ENCODE measurements around the gene KCNQ2.

Gene KCNQ2

DNA sequence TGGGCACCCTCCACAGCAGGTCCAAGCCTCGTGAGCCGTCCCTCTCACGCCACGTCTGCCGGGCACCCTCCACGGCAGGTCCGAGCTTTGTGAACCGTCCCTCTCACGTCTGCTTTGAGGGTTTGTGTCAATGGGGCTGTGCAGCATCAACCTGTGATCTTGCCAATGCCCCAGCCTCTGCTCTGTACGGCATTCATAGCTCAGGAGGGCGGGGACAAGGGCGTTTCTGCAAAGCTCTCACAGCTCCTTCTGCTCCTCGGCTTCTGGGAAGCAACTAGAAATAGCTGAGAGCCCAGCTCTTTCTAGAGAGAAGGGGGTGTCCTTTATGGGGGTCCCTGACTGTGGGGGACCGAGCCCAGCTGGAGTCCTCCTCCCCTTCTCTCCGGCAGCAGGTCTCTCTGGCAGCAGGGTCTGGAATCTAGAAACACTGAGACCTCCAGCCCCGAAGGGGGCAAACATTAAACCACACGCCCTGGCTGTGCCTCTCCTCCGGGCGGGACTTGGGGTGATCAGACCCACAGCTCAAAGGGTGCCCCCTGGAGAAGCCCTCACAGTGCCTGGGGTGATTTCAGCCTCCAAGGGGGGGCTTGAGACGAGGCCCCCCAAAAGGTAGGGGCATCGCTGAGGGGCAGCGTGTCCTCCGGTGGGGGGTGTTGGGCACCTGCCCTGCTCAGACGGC lies 70.1 kb downstream of the KCNQ2 start:
- no peak for DNase-seq

DNA sequence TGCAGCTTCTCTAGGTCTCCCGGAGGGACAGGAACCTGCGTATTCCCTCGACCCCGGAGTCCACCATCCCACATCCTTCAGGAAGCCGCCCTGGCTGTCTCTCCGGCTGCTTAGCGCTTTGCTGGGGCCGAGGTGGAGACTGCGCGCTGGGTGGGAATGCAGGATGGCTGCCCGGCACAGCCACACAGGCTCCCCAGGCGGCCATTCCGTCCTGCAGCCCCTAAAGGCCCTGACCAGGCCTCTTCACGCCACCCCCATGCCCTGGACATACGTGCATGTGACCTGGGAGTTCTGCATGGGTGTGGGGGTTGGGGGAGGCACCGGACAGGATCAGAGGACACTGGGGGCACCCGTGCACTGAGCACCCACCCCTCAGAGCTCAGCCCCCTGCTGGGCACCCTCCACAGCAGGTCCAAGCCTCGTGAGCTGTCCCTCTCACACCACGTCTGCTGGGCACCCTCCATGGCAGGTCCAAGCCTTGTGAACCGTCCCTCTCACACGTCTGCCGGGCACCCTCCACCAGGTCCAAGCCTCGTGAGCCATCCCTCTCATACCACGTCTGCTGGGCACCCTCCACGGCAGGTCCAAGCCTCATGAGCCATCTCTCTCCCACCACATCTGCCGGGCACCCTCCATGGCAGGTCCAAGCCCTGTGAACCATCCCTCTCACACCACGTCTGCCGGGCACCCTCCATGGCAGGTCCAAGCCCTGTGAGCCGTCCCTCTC lies 70.9 kb downstream of the KCNQ2 start:
- no peak for DNase-seq

DNA sequence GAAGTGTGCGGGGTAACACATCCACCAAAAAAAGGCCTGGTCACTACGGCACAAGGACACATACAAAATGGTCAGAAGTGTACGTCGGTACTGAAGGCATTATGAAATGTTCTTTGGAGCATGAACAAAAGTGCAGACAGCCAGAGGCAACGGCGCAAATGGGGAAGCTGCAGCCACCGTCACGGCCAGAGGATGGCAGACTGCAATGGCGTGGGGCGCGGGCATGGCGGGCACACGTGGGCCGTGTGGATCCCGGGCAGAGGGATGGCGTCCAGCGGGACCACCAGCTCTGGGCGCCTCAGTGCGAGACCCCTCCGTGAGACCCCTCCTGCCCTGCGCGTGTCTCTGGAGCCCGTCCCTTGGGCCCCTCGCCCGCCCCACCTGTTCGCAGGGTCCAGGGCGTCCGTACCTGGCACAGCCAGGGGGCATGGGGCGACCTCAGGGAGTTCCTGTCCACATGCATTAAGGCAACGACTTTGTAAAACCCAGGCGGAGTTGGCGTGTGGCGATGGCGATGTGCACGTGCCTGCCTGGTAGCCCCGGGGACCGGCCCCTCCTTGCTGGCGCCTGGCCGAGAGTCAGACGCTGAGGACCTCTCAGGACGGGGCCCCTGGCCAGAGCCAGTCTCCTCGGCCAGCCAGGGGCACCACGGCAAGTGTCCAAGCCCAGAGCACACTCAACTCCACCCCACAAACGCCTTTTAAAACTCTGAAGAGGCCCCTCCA lies 71.8 kb downstream of the KCNQ2 start:
- DNase-seq: no peak

DNA sequence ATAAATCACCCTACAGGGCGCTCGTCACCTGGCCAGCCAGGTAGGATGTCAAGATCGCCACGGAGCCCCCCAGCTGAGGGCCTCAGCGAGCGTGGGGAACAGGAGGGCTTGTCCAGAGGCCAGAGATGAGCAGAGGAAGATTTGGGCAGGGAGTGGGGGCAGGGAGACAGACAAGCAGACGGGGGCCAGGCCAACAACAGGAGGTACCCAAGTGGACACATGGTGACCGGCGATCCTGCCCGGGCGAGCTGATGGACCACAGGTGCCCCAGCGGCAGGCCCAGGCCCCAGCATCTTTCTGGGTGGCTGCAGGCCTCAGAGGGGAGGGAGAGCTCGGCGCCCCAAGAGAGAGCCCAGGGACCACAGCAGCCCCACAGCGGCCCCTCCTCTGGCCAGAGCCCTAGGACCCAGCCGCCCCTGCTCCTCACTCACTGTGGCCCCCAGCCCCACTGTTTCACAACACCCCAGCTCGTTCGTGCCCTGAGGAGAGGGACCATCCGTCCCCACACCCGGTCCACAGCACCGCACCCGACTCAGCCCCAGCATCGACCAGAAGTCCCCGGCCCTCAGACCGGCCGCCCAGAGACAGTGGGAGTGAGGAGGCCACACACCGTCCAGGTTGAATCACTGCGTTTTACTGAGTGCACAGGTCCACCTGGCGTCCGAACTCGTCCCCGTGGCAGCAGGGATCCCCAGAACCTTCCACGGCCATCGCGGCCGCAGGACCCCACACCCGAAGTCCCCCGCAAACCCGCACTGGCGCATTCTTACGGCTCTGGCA lies 72.7 kb downstream of the KCNQ2 start:
- no peak for DNase-seq

DNA sequence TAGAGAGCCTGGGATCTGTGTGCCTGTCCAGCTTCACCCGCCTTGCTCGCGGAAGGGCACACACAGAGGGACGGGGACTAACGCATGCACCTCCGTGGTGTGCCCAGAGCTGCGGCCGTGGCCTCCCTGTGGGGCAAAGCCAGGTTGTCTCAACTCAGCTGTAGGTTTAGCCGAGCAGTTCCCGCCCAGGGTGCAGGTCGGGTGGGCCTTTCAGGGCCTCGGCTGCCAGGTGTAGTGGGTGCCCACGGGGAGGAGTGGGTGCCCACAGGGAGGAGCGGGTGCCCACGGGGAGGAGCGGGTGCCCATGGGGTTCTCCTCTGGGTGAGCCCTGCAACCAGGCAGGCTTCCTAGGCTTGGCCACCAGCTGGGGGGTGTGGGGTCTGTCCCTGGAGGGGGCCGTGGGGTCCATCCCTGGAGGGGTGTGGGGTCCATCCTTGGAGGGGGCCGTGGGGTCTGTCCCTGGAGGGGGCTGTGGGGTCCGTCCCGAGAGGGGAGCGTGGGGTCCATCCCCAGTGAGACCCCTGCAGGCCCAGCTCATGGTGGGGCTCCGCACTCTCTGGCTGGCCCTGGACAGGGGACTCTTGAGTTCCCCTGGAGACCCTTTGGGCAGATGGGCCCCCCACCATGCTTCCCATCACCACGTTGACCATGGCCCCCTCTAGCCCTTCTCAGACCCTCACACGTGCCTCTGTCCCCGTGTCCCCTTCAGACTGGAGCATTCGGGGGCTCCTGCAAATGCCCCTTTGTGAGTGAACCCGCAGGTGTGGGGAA lies 73.5 kb downstream of the KCNQ2 start:
- no peak for DNase-seq

DNA sequence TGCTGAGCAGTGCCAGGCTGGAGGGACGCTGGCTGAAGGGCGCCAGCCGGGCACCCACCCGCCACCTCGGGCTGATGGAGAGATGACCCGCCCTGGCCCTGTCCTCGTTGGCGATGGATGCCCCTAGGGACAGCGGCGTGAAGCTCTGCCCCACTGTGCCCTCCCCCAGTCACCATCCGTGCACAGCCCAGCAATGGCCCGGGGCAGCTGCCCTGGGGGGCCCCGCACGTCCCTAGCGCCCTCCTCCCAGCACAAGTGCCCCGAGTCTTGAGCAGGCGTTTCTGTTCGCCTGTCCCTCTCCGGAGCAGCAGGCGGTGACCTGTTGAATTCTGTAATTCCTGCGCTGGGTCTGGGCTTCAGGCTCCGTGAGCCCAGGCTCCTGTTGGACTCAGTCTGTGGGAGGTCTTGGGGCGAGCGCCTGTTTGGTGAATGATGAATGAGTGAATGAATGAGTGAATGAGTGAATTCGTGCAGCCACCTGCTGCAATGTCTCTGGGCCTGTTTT lies 74.5 kb downstream of the KCNQ2 start:
- DNase-seq: no peak

DNA sequence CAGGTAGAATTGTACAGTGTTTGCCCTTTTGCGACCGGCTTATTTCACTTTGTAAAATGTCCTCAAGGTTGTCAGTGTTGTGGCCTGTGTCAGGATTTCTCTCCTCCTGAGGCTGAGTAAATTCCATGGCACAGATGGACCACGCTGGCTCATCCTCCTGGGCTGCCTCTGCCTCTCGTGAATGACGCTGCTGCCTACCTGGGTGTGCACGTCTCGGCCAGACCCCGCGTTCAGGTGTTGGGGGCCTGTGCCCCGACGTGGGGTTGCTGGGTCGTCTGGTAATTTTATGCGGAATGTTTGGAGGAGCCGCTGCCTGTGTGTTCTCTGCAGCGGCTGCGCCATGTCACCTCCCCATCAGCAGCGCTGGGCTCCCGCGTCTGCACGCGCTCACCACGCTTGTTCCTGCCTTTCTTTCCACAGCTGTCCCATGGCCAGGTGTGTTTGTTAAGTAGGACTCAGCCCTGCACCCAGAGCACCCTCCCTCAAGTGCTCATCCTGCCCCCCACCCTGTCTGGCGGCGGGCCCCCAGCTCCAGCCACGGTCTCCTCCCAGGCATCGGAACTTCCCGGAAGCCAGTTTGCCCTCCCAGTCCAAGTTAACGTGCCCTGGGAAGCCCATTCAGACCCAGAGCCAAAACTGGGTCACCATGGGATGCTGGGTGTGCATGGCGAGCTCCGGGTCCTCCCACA lies 75.2 kb downstream of the KCNQ2 start:
- DNase-seq: no peak

DNA sequence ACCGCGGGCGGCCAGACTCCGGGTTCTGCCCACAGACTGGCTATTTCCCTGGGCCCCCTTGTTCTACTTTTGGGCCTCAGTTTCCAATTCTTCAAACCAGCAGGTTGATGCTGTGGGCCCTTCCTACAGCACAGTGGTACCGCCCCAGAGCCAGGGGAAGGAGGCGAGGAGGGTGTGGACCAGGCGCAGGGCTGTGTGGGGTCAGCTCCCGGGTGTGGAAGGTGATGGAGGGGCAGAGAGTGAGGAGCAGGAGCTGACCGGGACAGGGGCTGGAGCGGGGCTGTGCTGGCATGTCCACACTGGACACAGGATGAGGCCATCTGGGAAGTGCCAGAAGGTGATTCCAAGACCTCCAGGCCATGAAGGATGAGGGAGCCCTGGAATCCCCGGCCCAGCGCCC lies 76.2 kb downstream of the KCNQ2 start:
- no peak for DNase-seq

DNA sequence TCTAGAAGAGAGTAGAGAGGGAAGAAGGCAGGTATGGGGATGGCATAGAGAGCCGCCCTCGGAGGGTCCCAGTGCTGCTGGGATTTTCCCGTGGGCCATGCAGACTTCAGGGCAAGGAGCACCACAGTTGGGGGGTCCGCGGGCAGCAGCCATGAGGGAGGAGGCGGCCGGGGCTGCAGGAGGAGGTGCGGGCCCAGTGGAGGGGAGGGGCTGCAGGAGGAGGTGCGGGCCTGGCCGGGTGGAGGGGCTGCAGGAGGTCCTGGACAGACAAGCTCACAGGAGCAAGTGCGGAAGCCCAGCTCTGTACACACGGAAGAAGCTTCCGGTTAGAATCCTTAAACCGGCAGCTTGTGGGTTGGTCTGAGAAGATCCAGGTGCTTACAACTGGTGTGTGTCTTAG lies 76.7 kb downstream of the KCNQ2 start:
- DNase-seq: no peak

DNA sequence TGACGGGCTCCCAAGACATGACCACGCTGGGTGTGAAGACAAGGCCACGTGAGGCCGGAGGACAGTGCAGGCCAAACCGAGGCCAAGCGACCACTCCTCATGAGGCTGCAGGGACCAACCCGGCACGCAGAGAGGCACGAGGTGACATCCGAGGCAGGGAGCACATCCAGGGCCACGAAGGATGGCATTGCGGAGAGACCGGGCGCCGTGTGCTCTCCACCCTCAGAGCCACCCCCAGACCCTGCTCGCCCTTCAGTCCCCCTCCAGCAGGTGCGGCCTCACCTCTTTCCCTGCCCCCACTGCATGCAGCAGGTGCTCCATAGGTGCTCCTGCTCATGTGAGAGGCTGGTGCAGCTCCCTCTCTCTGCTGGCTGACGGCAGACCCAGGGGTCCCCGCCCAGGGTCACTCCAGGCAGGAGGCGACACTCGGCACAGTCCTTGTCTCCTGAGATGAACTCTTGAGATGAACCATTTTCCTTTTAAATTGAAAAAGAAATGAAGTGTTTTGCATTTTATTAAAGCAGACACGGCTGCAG lies 77.5 kb downstream of the KCNQ2 start:
- no peak for DNase-seq

DNA sequence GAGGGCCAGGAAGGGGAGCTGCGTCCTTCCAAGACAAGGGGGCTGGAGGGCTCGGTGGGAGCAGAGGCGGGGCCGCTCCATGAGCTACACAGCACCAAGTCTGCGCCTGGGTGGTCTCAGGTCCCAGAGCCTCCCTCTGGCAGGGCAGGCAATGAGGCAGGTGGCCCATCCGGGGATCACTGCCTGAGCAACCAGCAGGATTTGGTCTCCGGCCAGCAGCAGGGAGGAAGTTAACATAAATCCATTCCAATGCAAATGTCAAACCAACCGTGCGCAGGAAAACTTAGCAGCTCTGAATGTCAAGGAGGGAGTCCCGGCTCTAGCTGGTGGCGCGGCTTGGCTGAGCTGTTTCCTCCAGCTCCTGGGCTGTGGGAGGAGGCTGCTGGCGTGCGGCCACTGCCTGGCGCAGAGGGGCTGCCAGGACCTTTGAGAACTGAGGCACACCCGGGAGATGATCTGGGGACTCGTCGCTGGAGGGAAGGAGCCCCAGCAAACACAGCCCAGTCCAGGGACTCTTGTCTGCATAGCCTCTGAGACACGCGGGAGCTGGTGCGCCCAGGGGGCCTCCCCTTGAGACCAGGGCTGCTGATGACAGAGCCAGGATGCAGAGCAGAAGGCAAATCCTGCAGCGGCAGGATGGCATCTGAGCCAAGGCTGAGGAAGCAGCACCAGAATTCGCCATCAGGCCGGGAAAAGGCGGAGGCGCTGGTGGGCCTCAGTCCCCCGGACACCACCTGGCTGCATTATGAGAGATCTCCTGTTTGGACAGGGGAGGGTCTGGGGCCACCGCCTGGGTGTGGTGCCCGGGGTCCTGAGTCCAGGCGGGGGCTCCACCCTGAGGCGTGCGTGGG lies 78.2 kb downstream of the KCNQ2 start:
- no peak for DNase-seq

DNA sequence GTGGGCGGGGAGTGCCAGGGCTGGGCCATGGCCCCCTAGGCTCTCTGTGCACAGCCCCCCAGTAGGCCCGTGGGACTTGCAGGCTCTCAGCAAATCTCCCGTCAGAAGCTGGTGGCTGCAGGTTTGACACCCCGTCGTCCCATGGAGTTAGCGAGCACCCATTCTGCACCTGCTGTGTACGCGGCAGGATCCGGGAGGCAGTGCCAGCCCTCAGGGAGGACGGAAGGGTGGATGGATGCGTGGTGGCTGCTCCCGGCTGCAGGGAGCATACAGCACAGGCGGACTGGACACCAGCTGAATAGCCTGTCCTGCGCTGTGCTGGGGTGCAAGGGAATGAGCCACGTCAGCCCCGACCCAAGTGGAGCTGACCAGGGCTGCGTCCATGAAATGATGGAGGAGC lies 78.9 kb downstream of the KCNQ2 start:
- DNase-seq: no peak

DNA sequence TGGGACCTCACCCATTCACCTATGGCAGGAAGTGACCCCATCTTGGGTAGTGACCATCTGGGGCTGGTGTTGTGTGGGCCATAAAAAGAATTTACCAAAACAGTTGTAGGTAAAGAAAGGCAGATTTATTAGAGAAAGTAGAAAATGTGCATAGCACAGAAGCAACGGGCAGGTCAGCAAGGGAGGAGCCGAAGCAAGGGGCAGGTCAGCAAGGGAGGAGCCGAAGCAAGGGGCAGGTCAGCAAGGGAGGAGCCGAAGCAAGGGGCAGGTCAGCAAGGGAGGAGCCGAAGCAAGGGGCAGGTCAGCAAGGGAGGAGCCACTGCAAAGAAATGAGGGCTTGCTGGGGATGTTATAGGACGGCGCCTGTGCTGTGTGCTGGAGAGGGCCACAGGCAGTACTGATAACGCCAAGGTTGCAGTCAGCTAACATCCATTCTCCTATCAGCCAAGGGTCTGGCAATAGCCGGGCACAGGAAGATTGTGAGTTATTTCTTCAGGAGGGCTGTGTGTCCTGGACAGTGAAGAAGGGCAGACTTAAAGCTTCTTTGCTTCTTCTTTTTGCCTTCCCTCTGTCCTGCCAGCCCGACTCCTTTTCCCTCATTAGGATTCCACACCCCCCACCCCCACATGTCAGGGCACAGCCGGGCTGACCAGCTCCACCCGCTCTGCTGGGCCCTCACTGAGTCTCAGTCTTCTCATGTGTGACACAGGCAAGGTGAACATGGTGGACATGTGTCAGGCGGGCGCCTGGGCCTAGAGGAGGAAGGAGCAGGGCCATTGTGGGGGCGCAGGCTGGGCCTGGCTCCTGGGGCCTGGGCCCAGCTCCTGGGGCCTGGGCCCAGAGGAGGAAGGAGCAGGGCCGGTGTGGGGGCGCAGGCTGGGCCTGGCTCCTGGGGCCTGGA lies 79.7 kb downstream of the KCNQ2 start:
- no peak for DNase-seq

DNA sequence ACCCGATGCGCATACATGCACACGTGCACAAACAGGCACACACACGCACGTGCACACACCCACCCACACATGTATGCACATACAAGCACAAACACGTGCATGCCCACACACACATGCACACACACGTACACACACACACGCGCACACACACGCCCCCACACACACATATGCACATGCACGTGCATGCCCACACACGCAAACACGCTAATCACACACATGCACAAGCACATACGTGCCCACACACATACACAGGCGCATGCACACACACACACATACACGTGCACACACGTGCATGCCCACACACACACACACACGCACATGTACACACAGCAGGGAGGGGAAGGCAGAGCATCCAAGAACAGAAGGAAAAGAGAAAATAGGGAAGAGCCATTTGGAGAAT lies 84.5 kb downstream of the KCNQ2 start:
- DNase-seq: no peak

DNA sequence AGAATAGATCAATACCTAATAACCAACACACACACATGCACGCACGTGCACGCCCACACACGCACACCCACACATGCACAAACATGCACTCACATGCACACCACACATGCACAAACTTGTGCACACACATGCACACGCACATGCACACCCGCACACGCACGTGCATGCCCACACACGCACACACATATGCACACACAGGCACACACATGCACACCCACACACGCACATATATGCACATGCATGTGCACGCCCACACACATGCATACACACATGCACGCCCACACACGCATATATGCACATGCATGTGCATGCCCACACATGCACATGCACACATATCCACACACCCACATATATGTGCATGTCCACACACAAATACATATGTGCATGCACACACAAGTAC lies 85.1 kb downstream of the KCNQ2 start:
- no peak for DNase-seq

DNA sequence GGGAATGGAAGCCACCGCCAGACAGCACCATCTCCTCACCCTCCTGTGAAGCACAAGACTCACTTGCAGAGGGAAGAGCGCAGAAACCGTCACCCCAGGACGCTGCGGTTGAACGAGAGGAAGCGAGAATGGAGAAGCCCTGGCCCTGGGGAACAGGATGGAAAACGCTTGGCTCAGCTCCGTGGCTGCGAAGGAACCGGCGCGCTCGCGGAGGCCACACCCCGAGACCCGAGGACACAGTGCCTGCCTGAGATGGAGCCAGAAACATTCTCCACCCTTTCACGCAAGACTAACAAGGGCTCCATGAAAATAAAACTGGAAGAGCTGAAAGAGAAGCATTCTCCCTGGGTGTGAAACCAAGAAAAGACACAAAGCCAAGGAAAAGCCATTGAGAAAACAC lies 86.0 kb downstream of the KCNQ2 start:
- no peak for DNase-seq

DNA sequence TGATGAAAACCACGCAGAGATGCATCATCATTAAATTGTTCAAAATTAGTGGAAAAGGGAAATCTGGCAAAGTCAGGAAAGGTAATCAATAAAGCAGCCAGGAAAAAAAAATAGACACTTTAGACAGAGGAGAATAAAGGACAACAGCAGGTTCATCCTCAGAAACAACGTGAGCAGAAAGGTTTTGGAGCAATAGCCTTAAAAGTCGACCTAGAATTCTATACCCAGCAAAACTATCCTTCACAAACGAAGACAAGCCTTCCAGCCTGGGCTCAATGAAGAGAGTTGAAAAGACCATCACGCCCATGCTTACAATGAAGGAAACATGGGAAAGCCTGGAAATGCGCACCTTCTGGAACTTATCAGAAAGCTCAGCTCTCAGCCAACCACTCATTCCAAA lies 86.6 kb downstream of the KCNQ2 start:
- DNase-seq: no peak

DNA sequence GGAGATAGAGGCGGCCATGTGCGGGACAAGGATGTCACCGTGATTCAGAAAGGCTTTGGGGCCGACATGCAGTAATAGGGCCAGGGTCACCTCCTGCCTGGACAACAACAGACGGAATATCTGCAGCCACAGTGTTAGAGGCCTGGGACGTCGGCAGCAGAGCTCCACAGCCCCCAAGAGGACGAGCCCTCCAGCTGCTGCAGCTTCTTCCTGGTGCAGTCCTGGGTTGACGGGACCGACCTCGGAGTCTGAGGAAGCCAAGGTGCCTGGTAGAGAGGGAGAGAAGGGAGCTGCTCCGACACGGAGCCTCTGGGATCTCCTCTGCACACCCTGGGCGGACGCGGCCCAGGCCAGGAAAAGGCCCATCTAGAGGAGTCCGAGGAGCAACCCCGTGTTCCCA lies 88.1 kb downstream of the KCNQ2 start:
- DNase-seq: no peak

DNA sequence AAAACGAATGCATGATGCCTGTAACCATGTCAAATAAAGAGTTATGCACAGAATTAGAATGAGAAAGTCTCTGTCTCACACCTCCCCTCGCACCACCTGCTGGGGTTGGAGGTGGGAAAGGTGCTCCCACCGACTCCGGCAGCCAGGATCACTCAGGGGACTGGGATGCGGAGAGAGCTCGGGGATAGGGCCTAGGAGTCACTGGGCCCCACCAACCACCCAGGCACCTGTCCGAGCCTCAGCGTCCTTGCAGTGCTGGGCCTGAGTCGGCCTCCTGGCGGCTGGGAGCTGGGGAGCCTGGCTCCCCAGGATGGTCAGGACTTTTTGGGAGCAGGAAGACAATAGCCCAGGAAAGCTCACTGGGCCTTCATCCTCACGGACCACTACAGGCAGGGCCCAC lies 88.9 kb downstream of the KCNQ2 start:
- DNase-seq: no peak
